Right atrium auricular region (tissue), 2 donors: ENCODE results near the gene ITPK1. TPM values are rescaled to one million over a fixed set of nuclear protein-coding genes. Genes with fewer than 3 reads are reported as not detected.

Experiments
- DNase-seq: peaks from one replicate; pipeline ENCODE4 v3.0.0-alpha.2; 2019; ENCODE audit warnings: low spot score
- H3K27ac ChIP-seq, 2 donors: fragments of 200-600 bp; sonication (generic); 1 replicate in 1 of 2; 2 replicates in 1 of 2; pipeline ENCODE4 v1.5.1; 2016 to 2019
- H3K27me3 ChIP-seq, 2 donors: fragments of 200-600 bp; sonication (generic); one replicate each; pipeline versions ENCODE4 v1.5.1 to v1.6.0; 2017 to 2019
- H3K36me3 ChIP-seq: fragments of 200-600 bp; sonication (generic); one replicate; pipeline ENCODE4 v1.5.1; 2016
- H3K4me1 ChIP-seq, 2 donors: fragments of 200-600 bp; sonication (generic); one replicate each; pipeline versions ENCODE4 v1.5.1 to v1.6.0; 2017 to 2019
- H3K4me3 ChIP-seq, 2 donors: fragments of 200-600 bp; sonication (generic); 1 replicate in 1 of 2; 2 replicates in 1 of 2; pipeline ENCODE4 v1.5.1; 2017 to 2019; ENCODE audit warnings: mild to moderate bottlenecking in 1 of 2, moderate library complexity in 1 of 2
- H3K9me3 ChIP-seq, 2 donors: fragments of 200-600 bp; sonication (generic); one replicate each; pipeline ENCODE4 v1.5.1; 2019
- CTCF ChIP-seq, 2 donors: fragments of 200-600 bp; sonication (generic); IDR thresholded peaks; one replicate each; pipeline ENCODE4 v1.5.1; 2019; ENCODE audit warnings: antibody characterized with exemption in 2 of 2
- total RNA-seq, 2 donors: library from RNA; depleted of rRNA; stranded (reverse); fragments of >200 nt; gene quantifications; one replicate each; pipeline ENCODE4 v1.1.0, GENCODE V29; 2016

Gene ITPK1
- total RNA-seq, 2 donors from 2014 or later = 58.3 to 76.0 TPM

- H3K27ac ChIP-seq = no peak overlapping the region
- no peaks in the 10 kb centered on the region for H3K27me3 ChIP-seq
- H3K4me3 ChIP-seq = no peak overlapping the region
- no peak for TF ChIP-seq CTCF (IDR thresholded peaks at IDR 0.05)
- peaks cover 11% of the 10 kb centered on the region for H3K36me3 ChIP-seq
- no peaks in the 10 kb centered on the region for H3K9me3 ChIP-seq
- DNase-seq = no peak
- no peaks in the 10 kb centered on the region for H3K4me1 ChIP-seq
Observed at GRCh38 chr14:92934196-92935085, 181.3 kb downstream of the ITPK1 start.

DNA sequence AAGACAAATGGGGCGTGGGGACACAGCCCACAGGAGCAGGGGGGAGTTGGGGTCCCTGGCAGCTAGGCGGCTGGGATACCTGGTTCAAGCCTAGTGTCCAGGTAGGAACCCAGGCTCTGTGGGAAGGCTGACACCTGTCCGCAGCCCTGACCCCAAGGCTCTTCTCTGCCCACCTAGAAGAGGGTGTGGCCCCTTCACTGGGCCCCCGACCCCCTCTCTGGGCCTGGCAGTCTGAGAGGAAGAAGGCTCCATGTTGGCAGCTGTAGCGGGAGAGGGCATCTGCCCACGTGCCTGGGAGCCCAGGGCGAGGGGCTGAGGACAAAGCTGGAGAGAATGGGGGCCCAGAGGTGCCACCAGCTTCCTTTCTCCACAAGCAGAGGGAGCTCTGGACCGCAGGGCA lies 182.2 kb downstream of the ITPK1 start:
- H3K27ac ChIP-seq = no peak overlapping the region
- no peak for DNase-seq
- H3K27me3 ChIP-seq = no peaks in the 10 kb centered on the region
- no peak overlapping the region for H3K4me3 ChIP-seq
- TF ChIP-seq CTCF (IDR thresholded peaks at IDR 0.05) = no peak
- no peaks in the 10 kb centered on the region for H3K4me1 ChIP-seq
- H3K36me3 ChIP-seq = peaks cover 11% of the 10 kb centered on the region
- no peaks in the 10 kb centered on the region for H3K9me3 ChIP-seq

- Histone ChIP-seq H3K36me3 (peaks cover 11% of the 10 kb centered on the region), H3K4me3 (no peak overlapping the region), H3K4me1 (no peaks in the 10 kb centered on the region), H3K27ac (no peak overlapping the region), H3K9me3 (no peaks in the 10 kb centered on the region), H3K27me3 (no peaks in the 10 kb centered on the region)
- DNase-seq = no peak
- no peak for TF ChIP-seq CTCF (IDR thresholded peaks at IDR 0.05)
Observed at GRCh38 chr14:92932448-92933395, 183.0 kb downstream of the ITPK1 start.

- Histone ChIP-seq H3K4me3 (no peak overlapping the region), H3K4me1 (no peaks in the 10 kb centered on the region), H3K27me3 (no peaks in the 10 kb centered on the region), H3K36me3 (peaks cover 5% of the 10 kb centered on the region), H3K9me3 (no peaks in the 10 kb centered on the region), H3K27ac (no peak overlapping the region)
- no peak for TF ChIP-seq CTCF (IDR thresholded peaks at IDR 0.05)
- DNase-seq = no peak
Observed at GRCh38 chr14:92931681-92932447, 183.9 kb downstream of the ITPK1 start.

- DNase-seq = no peak
- Histone ChIP-seq H3K4me1 (no peaks in the 10 kb centered on the region), H3K27ac (no peak overlapping the region), H3K27me3 (no peaks in the 10 kb centered on the region), H3K9me3 (no peaks in the 10 kb centered on the region), H3K4me3 (no peak overlapping the region), H3K36me3 (no peaks in the 10 kb centered on the region)
- TF ChIP-seq CTCF (IDR thresholded peaks at IDR 0.05) = no peak
Observed at GRCh38 chr14:92930737-92931602, 184.8 kb downstream of the ITPK1 start.
